Breast epithelium (tissue), 4 donors: Measurements from ENCODE around the gene LTBP4. TPM values are rescaled to one million over a fixed set of nuclear protein-coding genes. Genes with fewer than 3 reads are reported as not detected.
A peak's percentile ranks its signal among the peaks of the same experiment; 100 is the strongest.

Experiments used
- DNase-seq, 2 donors: peaks; one replicate each; pipeline ENCODE4 v3.0.0-alpha.2; 2019; ENCODE audit warnings: low spot score in 2 of 2
- H3K27ac ChIP-seq, 2 donors: fragments of 200-600 bp; sonication (generic) in 1 of 2; one replicate each; pipeline ENCODE4 v1.5.1; 2016 to 2019; ENCODE audit warnings: mild to moderate bottlenecking in 1 of 2
- H3K27me3 ChIP-seq, 2 donors: fragments of 200-600 bp; sonication (generic) in 1 of 2; one replicate each; pipeline versions ENCODE4 v1.5.1 to v1.6.0; 2017 to 2019; ENCODE audit warnings: control low read depth in 1 of 2, mild to moderate bottlenecking in 1 of 2
- H3K36me3 ChIP-seq: fragments of 200-600 bp; one replicate; pipeline ENCODE4 v1.5.1; 2019
- H3K4me1 ChIP-seq, 2 donors: fragments of 200-600 bp; sonication (generic); one replicate each; pipeline ENCODE4 v1.5.1; 2016 to 2019; ENCODE audit warnings: control low read depth in 1 of 2
- H3K4me3 ChIP-seq, 3 donors: fragments of 200-600 bp; sonication (generic); 1 replicate in 2 of 3; 2 replicates in 1 of 3; pipeline ENCODE4 v1.5.1; 2016 to 2019; ENCODE audit warnings: mild to moderate bottlenecking in 3 of 3, moderate library complexity in 2 of 3
- H3K9me3 ChIP-seq, 2 donors: fragments of 200-600 bp; sonication (generic) in 1 of 2; one replicate each; pipeline ENCODE4 v1.5.1; 2016 to 2019; ENCODE audit warnings: control low read depth in 1 of 2
- POLR2A ChIP-seq: fragments of 450-650 bp; IDR thresholded peaks from one replicate; pipeline ENCODE4 v1.6.1; 2016; ENCODE audit warnings: antibody characterized with exemption, mild to moderate bottlenecking, moderate library complexity
- POLR2AphosphoS5 ChIP-seq, 3 donors: sonication (generic); formaldehyde crosslinking; IDR thresholded peaks; one replicate each; pipeline ENCODE4 v1.6.1; 2017; ENCODE audit warnings: antibody characterized with exemption in 3 of 3
- intact Hi-C: fragments of 100-400 bp; cut with DNase I; formaldehyde crosslinking; loops from one replicate; pipeline ENCODE4 v1.15.1; 2023; ENCODE audit warnings: low total_unique reads
- total RNA-seq, 3 donors: library from RNA; depleted of rRNA; stranded (reverse); fragments of >200 nt; gene quantifications; one replicate each; pipeline ENCODE4 v1.1.0, GENCODE V29; 2016
- TF ChIP-seq, protein P1 (sequence below), 3 donors: fragments of 450-650 bp; IDR thresholded peaks; one replicate each; pipeline ENCODE4 v1.5.1; 2016 to 2017; ENCODE audit warnings: antibody characterized with exemption in 3 of 3, mild to moderate bottlenecking in 3 of 3, moderate library complexity in 3 of 3

LTBP4 gene
- total RNA-seq, 3 donors from 2014 or later, result 52.7 to 130 (median 89.1) TPM

DNA sequence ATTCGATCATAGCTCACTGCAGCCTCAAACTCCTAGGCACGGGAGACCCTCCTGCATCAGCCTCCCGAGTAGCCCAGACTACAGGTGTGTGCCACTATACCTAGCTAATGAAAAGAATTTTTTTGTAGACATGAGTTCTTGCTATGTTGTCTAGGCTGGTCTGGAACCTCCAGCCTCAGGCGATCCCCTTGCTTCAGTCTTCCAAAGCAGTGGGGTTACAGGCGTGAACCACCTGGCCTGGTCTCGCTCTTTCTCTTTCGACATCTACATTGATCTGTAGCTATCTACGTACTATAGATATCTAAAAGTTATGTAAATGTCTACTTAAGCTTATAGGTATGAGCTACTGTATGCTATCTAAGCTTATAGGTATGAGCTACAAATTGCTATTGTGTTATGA, 56.9 kb downstream of the LTBP4 start:
- no peak overlapping the region for H3K4me3 ChIP-seq
- no peaks in the 10 kb centered on the region for H3K27me3 ChIP-seq
- intact Hi-C loops, result no loop called here
- no peaks in the 10 kb centered on the region for H3K36me3 ChIP-seq
- no peak for DNase-seq
- H3K9me3 ChIP-seq, result no peaks in the 10 kb centered on the region
- H3K4me1 ChIP-seq, result no peaks in the 10 kb centered on the region
- H3K27ac ChIP-seq, result no peak overlapping the region
- TF ChIP-seq POLR2A, result no peak

DNA sequence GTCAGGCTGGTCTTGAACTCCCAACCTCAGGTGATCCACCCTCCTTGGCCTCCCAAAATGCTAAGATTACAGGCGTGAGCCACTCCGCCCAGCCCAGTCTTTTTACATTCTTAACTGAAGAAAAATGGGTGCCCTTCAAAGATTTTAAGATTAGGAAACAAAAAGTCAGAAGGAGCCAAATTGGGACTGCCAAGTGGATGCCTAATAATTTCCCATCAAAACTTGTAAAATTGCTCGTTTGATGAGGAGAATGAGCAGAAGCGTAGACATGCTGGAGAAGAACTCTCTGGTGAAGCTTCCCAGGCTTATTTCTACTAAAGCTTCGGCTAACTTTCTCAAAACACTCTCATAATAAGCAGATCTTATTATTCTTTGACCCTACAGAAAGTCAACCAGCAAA, 57.9 kb downstream of the LTBP4 start:
- Histone ChIP-seq H3K9me3 (no peaks in the 10 kb centered on the region), H3K27ac (no peak overlapping the region), H3K4me3 (no peak overlapping the region), H3K4me1 (no peaks in the 10 kb centered on the region), H3K36me3 (no peaks in the 10 kb centered on the region), H3K27me3 (no peaks in the 10 kb centered on the region)
- intact Hi-C loops, result no loop called here
- TF ChIP-seq, protein P1, sequence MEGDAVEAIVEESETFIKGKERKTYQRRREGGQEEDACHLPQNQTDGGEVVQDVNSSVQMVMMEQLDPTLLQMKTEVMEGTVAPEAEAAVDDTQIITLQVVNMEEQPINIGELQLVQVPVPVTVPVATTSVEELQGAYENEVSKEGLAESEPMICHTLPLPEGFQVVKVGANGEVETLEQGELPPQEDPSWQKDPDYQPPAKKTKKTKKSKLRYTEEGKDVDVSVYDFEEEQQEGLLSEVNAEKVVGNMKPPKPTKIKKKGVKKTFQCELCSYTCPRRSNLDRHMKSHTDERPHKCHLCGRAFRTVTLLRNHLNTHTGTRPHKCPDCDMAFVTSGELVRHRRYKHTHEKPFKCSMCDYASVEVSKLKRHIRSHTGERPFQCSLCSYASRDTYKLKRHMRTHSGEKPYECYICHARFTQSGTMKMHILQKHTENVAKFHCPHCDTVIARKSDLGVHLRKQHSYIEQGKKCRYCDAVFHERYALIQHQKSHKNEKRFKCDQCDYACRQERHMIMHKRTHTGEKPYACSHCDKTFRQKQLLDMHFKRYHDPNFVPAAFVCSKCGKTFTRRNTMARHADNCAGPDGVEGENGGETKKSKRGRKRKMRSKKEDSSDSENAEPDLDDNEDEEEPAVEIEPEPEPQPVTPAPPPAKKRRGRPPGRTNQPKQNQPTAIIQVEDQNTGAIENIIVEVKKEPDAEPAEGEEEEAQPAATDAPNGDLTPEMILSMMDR (IDR thresholded peaks at IDR 0.05), result no peak
- DNase-seq, result no peak

DNA sequence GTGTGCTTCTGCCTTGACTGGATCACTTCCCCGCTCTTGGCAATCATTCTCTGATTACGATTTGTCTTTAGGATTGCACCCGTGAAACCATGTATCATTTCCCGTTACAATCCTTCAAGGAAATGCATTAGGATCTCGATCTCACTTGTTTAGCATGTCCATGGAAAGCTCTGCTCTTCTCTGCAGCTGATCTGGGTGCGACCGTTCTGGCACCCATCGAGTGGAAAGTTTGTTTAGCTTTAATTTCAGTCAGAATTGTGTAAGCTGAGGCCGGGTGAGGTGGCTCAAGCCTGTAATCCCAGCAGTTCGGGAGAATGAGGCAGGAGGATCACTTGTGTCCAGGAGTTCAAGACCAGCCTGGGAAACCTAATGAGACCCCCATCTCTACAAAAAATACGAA, 58.4 kb downstream of the LTBP4 start:
- no peak overlapping the region for H3K4me3 ChIP-seq
- H3K4me1 ChIP-seq, result no peaks in the 10 kb centered on the region
- intact Hi-C loops, result no loop called here
- no peak for TF ChIP-seq POLR2AphosphoS5 (IDR thresholded peaks at IDR 0.05)
- TF ChIP-seq POLR2A, result no peak
- TF ChIP-seq, protein P1 (IDR thresholded peaks at IDR 0.05), result no peak
- no peaks in the 10 kb centered on the region for H3K36me3 ChIP-seq
- no peak overlapping the region for H3K27ac ChIP-seq
- no peaks in the 10 kb centered on the region for H3K27me3 ChIP-seq
- H3K9me3 ChIP-seq, result no peaks in the 10 kb centered on the region
- no peak for DNase-seq

DNA sequence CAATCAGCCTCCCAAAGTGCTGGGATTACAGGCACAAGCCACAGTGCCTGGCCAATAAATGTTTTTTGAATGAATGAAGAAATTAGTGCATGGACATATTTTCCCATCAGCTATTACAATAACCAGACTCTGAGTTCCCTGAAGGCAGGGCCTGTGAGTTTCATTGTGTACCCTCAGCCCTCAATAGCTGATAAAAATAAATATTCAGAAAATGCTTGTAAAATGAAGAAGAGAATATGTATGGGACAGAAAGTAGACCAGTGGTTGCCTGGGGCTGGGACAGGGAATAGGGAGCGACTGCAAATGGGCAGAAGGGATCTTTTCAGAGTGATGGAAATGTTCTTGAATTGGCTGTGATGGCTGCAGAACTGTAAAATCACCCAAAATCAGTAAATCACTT, 60.4 kb downstream of the LTBP4 start:
- Histone ChIP-seq H3K36me3 (no peaks in the 10 kb centered on the region), H3K27ac (no peak overlapping the region), H3K4me3 (no peak overlapping the region), H3K27me3 (no peaks in the 10 kb centered on the region), H3K4me1 (no peaks in the 10 kb centered on the region), H3K9me3 (no peaks in the 10 kb centered on the region)
- TF ChIP-seq POLR2AphosphoS5 (IDR thresholded peaks at IDR 0.05), result no peak
- no peak for DNase-seq
- intact Hi-C loops, result loop anchor here (5.0 to 10.0 kb wide), 2 partner anchors 91 to 153 kb away; partner anchors contain the start of genes ACTMAP and SNRPA

DNA sequence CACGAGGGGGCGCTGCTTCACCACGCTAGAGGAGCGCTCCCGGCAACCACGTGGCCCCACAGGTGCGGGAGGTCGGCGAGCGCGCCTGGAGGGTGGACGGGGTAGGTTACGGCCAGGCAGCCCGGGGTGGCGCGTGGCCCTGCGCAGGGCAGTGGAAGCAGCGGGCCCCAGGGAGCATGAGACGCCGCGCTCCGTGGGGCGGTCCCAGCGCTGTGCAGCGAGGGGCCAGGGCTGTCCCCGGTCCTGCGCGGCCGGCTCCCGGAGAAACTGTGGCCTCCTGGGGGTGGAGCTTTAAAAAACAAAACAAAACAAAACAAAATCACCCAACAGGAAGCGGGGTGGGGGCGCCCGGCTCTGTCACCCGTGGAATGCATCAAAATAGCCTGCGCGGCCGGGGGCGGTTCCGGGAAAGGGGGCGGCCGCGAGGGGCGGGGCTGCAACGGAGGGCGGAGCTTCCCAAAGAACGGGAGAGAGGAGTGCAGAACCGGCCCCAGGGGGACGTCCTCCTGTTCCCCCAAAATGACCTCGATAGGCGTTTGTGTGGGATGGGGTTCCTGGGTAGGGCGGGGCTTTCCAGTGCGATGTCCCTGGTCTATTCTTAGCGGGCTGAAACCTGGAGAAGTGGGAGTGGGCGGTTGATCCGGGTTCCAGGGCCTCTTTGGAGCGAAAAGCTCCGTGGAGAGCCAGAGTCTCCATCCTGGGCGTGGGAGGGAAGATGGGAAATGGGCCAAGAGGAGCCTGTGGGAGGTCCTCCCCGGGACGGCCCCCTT, 61.9 kb downstream of the LTBP4 start:
- no peaks in the 10 kb centered on the region for H3K4me1 ChIP-seq
- H3K36me3 ChIP-seq, result no peaks in the 10 kb centered on the region
- H3K4me3 ChIP-seq, result peak overlapping the region; percentile 54 to 81 (median 69)
- H3K9me3 ChIP-seq, result no peaks in the 10 kb centered on the region
- H3K27ac ChIP-seq, result peak overlapping the region; percentile 80 to 91
- DNase-seq, result peak; percentile 88
- H3K27me3 ChIP-seq, result no peaks in the 10 kb centered on the region
- TF ChIP-seq, protein P1 (IDR thresholded peaks at IDR 0.05), result peak in 2 of 3 donors; percentile 99
- TF ChIP-seq POLR2AphosphoS5 (IDR thresholded peaks at IDR 0.05) (peak; percentile 78 to 81 (median 80)), POLR2A (no peak)
- intact Hi-C loops, result loop anchor here (5.0 to 10.0 kb wide), 2 partner anchors 89 to 152 kb away; partner anchors contain the start of genes ACTMAP and SNRPA
